GM12892 (cell line): ENCODE data around the gene CCDC148. TPM values are rescaled to one million over a fixed set of nuclear protein-coding genes. Genes with fewer than 3 reads are reported as not detected.

ENCODE experiments used
- DNase-seq: peaks from one replicate; pipeline ENCODE4 v3.0.0; 2011; ENCODE audit not compliant: insufficient read length
- FAIRE-seq: peaks from 2 replicates; lab custom pipeline; 2011; peaks lifted over from hg19 to GRCh38; lab: Jason Lieb, UNC
- POLR2A ChIP-seq: IDR thresholded peaks from 2 replicates; pipeline ENCODE4 v1.6.1; 2011; ENCODE audit warnings: low read depth, low read length, control low read depth
- POLR2AphosphoS5 ChIP-seq: IDR thresholded peaks from 2 replicates; pipeline ENCODE4 v1.6.1; 2011; ENCODE audit warnings: low read depth, low read length, control low read depth
- TAF1 ChIP-seq: IDR thresholded peaks from 2 replicates; pipeline ENCODE4 v1.6.1; 2011; ENCODE audit warnings: low read depth, mild to moderate bottlenecking, control low read depth, low read length, borderline replicate concordance
- polyA plus RNA-seq: library from polyadenylated mRNA; unstranded; fragments of >200 nt; gene quantifications from one replicate; pipeline ENCODE4 v1.2.1, GENCODE V29; 2012; ENCODE audit warnings: missing spikeins, inconsistent platforms; ENCODE audit not compliant: missing spikeins

The CCDC148 gene
- not detected for polyA plus RNA-seq

DNA sequence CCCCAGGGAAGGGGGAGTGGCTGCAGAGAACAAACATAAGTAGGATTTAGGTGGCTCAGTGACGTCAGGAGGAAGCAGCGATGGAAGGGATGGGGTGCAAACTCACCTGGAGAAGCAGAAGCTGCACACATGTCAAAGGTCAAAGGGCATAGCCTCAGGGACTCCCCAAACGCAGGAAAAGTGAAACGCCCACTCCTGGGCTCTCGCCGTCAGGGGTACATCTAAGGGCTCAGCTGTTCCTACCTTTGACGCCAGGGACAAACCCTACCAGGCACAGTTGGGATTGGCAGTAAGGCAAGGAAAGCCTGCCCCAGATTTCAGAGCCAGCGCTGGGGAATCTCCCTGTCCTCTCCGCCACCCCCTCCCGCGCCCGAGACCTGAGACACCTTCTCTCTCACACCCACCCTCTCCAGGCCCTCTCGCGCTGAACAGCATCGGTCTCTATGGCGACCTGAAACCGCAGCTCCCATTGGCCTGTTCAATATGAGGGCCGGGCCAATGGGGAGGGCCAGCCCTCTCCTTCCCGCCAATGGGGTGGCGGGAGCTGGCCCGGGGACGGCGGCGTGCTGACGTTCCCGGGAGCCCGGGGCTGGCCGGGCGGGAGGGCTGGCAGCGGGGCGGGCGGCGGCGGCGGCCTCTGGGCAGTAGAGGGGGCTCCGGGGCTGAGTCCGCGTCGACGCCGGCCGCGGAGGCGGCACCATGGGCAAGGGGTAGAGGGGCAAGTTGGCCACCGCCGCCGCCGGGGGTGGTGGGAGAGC lies at the start of gene CCDC148, which contains the start of gene PKP4:
Gene CCDC148 (minus strand): TSS at position 445 of the 758 bp plus-strand sequence. CDS start 314 bp downstream, at position 131.
Gene PKP4 (plus strand): TSS at position 644 of the 758 bp plus-strand sequence. CDS start 76,233 bp downstream, outside the sequence.
- TF ChIP-seq POLR2AphosphoS5 (no peak), TAF1 (no peak), POLR2A (no peak)
- peak; percentile 91 for FAIRE-seq
- DNase-seq, result peak; percentile 83

DNA sequence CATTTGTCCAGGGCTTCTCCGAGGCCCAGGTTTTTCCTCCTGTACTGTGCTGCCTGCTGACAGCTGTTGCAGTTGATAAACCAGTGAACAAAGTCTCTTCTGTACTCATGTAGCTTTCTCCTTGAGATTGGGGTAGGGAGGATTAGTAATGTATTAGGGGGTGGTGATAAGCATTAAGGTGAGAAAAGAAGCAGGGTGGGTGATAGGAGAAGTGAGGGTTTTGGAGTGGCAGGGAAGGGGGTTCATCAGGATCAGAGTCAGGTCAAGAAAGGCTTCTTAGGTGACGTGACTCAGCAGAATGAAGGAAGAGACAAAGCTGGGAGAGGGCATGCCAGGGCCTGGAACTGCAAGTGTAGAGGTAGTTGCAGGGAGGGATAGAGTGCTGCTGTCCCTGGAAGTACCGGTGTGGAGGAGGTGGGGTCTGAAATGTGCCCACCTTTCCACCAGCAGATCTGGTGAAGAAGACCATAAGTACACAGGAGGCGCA lies 48.9 kb upstream of the CCDC148 start:
- TF ChIP-seq TAF1 (no peak), POLR2A (no peak), POLR2AphosphoS5 (no peak)
- FAIRE-seq (no peak), DNase-seq (no peak)

DNA sequence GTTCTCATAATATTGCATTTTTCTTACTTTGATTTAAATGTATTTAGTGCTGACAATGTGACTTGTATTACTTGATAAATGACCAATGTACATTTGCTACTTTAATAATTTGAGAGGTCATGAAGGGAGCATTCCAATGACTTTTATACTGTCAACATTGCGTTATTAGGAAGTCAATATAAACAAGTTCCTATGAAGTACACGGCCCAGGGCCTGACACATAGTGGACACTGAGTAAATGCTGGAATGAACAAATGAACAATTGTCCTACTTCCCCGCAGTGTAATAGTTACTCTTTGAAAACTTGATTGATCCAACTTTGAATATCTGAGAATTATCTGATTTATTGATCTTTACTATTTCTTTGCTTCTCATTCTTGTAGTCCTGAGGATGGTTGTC lies 47.5 kb upstream of the CCDC148 start:
- no peak for TF ChIP-seq TAF1
- TF ChIP-seq POLR2A, result no peak
- TF ChIP-seq POLR2AphosphoS5, result no peak
- DNase-seq (no peak), FAIRE-seq (no peak)

DNA sequence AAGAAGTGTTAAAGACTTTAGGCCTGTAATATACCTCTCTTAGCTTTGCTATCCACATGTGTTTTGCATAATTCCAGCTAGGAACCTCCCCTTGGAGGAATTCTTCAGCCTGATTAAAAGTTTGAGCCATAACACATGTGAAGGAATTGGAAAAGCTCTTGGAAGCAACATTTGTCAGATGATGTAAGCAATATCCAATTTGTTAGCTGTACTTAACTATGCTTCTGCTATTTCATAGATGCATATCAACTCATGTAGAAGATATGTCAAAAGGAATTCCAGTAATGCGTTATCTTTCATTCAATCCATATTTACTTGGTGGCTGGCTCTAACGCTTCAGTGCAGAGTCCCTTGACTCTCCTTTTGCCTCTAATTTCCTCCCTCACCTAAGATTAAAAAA lies 46.4 kb upstream of the CCDC148 start:
- DNase-seq (no peak), FAIRE-seq (no peak)
- TF ChIP-seq POLR2AphosphoS5 (no peak), TAF1 (no peak), POLR2A (no peak)

DNA sequence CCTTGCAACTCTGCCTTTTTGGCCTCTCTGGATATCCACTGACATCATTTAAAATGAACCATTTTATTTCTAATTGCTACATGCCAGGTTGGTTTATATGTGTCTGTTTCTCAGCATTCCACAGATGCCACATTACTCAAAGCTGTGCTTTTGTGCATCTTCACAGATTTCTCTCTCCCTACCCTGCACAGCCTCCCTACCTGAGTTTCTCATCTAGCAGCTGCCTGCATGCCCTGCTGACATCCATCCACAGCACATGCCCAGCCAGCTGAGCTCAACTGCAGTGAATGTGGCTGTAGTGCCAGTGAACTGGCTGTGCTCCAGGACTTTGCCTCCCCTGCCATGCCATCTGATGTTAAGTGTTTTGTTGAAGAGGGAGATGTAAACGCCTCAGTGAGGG lies 44.7 kb upstream of the CCDC148 start:
- no peak for DNase-seq
- TF ChIP-seq POLR2AphosphoS5 (no peak), POLR2A (no peak), TAF1 (no peak)
- FAIRE-seq, result no peak

DNA sequence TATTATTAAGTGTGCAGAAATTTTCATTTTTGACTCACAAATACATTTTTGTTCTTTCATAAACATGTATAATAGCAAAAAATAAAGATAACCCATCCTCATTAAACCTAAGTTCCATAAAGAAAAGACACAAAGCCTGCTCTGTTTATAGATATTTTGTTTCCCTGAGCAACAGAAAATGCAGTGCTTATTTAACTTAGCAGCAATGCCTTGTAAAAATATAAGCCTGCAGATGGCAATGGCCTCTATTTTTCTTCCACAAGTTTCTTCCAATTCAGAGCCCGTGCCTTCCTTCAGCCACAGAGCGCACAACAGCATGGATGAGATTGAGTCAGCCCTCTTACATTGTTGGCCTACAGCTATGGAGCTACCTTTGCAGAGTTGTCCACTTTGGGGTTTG lies 43.8 kb upstream of the CCDC148 start:
- no peak for TF ChIP-seq POLR2AphosphoS5
- no peak for DNase-seq
- no peak for FAIRE-seq

DNA sequence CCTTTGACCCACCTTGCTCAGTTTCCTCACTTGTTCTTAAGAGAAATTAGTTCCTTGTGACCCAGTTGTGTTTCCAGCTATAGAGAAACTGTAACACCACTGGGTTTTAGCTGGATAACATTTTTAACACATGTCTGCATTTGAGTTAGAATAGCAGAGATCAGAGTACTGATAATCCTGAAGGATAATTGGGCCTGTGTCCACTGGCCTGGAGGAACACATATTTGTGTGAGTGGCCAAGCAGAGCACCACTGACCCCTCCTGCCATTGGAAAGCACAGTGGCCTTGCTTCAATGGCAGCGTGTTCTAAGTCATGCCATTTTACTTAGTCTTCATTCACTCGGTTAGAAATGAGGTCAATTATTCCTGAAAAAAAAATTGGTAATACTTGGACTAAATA lies 42.8 kb upstream of the CCDC148 start:
- TF ChIP-seq POLR2AphosphoS5 (no peak), TAF1 (no peak), POLR2A (no peak)
- FAIRE-seq (no peak), DNase-seq (no peak)

DNA sequence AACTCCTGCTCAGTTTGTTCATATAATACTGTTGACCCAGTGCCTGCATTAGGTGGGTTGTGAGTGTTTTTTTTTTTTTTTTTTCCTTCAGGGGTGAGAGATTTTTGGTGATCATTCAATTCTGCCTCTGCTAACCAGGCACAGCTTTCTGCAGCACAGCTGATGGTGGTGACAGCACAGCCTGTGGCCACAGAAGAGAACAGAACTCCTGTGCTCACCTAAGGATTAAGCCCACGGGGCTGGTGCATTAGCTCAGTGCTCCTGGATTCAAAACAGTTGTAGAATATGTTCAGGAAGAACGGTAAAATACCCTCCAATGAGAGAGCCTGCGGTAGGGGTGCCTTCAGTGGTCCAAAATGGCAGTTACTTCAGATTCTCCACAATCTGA lies 42.2 kb upstream of the CCDC148 start:
- DNase-seq, result no peak
- no peak for TF ChIP-seq POLR2AphosphoS5
- TF ChIP-seq TAF1, result no peak
- no peak for TF ChIP-seq POLR2A
- no peak for FAIRE-seq

DNA sequence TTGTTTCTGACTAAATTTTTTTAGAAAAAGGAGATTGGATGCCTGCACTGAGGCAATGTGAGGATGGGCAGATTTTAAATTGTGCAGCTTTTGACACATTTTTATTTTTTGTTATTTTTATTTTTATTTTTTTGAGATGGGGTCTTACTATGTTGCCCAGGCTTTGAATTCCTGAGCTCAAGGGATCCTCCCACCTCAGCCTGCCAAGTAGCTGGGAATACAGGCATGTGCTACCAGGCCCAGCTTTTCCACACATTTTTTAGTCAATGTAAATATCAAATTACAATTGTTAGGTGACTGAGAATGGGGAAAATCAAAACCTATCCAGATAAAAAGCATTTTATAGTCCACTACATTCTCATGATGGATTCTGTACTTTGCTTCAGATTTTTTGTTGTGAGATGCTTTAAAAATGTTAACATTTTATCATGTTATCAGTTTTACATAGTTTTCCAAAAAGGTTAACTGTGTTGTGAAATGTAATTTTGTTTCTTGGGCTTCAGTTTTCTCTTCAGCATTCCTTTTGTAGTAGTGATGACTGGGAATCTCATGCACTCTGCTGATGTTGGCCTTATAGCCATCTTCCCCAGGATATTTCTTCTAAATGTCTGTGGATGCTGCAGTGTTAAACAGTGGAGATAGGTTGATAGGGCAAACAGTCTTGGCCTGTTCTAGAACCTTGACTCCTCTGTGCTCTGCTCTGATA lies 41.6 kb upstream of the CCDC148 start:
- FAIRE-seq (no peak), DNase-seq (no peak)
- TF ChIP-seq POLR2AphosphoS5 (no peak), POLR2A (no peak), TAF1 (no peak)

DNA sequence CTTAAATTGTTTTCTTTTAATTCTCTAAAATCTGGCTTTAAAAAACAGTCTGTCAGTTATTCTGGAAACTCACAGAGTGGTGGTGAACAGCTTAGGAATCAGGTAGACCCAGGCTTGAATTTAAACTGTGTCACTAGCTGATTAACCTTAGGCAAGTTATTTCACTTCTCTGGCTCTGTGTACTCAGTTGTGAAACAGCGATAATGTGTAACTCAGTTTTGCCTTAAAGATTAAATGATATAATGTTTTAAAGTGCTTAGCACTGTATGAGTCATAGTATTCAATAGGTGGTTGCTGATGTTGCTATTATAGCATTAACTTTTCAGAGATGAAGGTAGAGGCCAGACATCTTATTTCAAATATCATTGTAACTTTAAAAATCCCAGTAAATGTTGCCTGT lies 40.9 kb upstream of the CCDC148 start:
- TF ChIP-seq TAF1 (no peak), POLR2AphosphoS5 (no peak), POLR2A (no peak)
- FAIRE-seq (no peak), DNase-seq (no peak)

DNA sequence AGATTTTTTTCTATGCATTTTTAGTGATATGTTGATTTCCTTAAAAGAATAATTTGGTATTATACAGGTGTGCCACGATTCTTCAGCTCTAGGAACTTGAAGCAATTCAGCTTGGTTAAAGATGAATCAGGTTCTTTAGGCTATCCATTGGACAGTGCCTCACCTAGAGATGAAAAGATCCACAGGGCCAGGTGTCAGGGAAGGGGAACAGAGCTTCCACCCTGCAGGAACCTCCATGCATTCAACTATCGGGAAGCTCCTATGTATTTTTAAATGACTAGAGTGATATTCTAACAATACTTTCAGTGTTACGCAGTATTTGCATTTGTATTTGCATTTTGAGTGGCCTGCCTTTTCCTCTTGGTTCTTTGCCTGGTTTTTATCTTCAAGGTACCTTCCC lies 40.4 kb upstream of the CCDC148 start:
- DNase-seq (no peak), FAIRE-seq (no peak)
- TF ChIP-seq TAF1, result no peak

DNA sequence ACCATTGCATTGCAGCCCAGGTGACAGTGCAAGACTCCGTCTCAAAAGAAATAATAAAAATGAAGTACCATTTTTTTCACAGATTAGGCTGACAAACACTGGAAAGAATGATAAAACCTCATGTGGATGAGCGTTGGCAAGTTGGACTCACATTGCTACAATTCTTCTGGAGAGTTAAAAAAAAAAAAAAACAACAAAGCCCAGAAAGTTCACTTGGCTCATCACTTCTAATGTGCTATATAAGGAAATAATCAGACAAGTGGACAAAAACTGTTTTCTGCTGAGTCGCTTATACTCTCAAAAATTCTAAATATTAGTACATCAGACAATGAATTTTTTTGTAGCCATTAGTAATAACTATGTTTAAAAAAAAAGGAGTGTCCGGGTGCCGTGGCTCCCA lies 38.6 kb upstream of the CCDC148 start:
- DNase-seq, result no peak
- TF ChIP-seq TAF1, result no peak
- no peak for TF ChIP-seq POLR2A
- no peak for TF ChIP-seq POLR2AphosphoS5
- no peak for FAIRE-seq
